ENCODE results near the gene TGFBR3. TPM values are rescaled to one million over a fixed set of nuclear protein-coding genes. Genes with fewer than 3 reads are reported as not detected.

The TGFBR3 gene
- total RNA-seq, 2 donors from 2014 or later = 60.8 to 62.4 TPM

DNA sequence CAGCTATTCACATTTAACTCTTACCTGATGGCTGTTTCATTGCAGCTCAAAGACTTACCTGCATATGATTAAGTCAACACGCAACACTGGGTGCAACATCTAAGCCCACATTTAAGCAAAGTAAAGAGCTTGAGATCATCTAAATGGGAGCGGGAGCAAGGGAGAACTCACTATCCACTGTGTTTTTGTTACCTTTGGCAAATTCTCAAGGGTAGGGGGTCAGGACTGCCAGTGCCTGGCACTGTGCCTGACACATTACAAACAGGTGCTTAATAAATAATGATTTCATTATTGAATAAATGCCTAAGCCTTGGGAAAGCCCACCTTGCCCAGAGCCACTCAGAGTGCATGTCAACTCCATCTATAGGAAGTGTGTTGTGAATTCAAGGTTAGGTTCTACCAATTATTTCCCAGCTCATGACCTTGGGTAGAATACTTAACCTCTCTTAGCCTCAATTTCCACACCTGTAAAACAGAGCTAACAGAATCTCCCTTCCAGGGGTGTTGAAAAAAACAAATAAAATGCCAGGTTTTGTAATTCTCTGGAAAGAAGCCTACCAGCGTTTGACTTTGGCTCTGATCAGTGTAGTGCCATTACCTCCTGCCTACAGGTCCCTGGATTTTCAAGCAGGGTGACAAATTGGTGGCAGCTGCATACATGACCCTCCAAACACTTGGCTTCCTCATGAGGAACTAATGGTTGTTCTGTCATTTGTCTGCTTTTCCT lies 109.7 kb downstream of the TGFBR3 start:
- no peak overlapping the region for H3K27ac ChIP-seq
- peaks cover 10 to 25% of the 10 kb centered on the region in 2 donors for H3K4me1 ChIP-seq (ENCODE audit: control insufficient read depth in 1 of 2, low read depth in 2 of 2)
- TF ChIP-seq CTCF (IDR thresholded peaks at IDR 0.05) = no peak
- no peak overlapping the region for H3K4me3 ChIP-seq
- no peaks in the 10 kb centered on the region for H3K9me3 ChIP-seq
- ATAC-seq (ENCODE audit: insufficient number of reproducible peaks, low FRiP score, low read depth) (no peak), DNase-seq (ENCODE audit: low spot score) (no peak)
- H3K36me3 ChIP-seq = no peaks in the 10 kb centered on the region
- no peaks in the 10 kb centered on the region for H3K27me3 ChIP-seq (replicated peaks; ENCODE audit: insufficient read depth)

DNA sequence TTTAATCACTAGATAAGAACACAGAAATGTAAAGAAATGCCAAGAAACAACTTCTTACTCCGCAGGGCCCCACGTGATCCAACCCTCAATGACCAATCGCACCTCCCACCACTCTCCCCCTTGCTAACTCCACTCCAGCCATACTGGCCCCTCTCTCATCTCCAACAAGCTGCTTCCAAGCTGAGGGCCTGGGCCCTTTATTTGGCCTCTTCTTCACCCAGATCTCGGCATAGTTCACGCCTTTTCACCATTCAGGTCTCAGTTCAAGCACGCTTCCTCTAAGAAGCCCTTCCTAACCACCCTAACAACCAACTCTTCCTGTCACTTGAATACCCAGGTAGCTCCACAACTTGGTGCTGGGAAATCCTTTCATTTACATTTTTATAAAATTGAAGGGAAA lies 110.7 kb downstream of the TGFBR3 start:
- Histone ChIP-seq H3K27me3 (replicated peaks; ENCODE audit: insufficient read depth) (no peaks in the 10 kb centered on the region), H3K27ac (no peak overlapping the region), H3K9me3 (no peaks in the 10 kb centered on the region), H3K4me3 (no peak overlapping the region), H3K36me3 (no peaks in the 10 kb centered on the region), H3K4me1 (ENCODE audit: control insufficient read depth in 1 of 2, low read depth in 2 of 2) (peaks cover 10 to 18% of the 10 kb centered on the region in 2 donors)
- no peak for TF ChIP-seq CTCF (IDR thresholded peaks at IDR 0.05)
- DNase-seq (ENCODE audit: low spot score) (no peak), ATAC-seq (ENCODE audit: insufficient number of reproducible peaks, low FRiP score, low read depth) (no peak)

GRCh38 chr1:91774520-91775203 lies 111.3 kb downstream of the TGFBR3 start:
- TF ChIP-seq CTCF (IDR thresholded peaks at IDR 0.05) = no peak
- H3K27ac ChIP-seq = no peak overlapping the region
- H3K27me3 ChIP-seq (replicated peaks; ENCODE audit: insufficient read depth) = no peaks in the 10 kb centered on the region
- peaks cover 10 to 18% of the 10 kb centered on the region in 2 donors for H3K4me1 ChIP-seq (ENCODE audit: control insufficient read depth in 1 of 2, low read depth in 2 of 2)
- no peaks in the 10 kb centered on the region for H3K36me3 ChIP-seq
- ATAC-seq (ENCODE audit: insufficient number of reproducible peaks, low FRiP score, low read depth) = no peak
- no peaks in the 10 kb centered on the region for H3K9me3 ChIP-seq
- H3K4me3 ChIP-seq = no peak overlapping the region
- no peak for DNase-seq (ENCODE audit: low spot score)

DNA sequence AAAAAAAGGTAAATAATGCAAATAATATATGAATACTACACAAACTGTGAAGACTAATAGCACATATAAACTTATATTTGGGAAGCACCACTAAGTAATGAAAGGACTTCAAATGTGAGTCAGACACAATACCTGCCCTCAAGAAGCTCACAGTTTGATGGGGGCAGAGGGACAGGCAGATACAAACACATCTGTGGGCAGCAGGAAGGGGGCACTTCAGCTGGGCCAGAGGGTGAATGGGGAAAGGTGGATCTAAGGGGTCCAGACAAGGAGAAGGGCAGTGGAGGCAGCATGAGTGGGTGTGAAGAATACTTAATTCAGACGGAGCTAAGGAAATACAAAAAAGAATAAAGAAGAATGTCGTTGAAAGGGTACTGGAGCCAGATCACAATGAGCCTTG lies 114.2 kb downstream of the TGFBR3 start:
- no peak for TF ChIP-seq CTCF (IDR thresholded peaks at IDR 0.05)
- H3K9me3 ChIP-seq = no peaks in the 10 kb centered on the region
- ATAC-seq (ENCODE audit: insufficient number of reproducible peaks, low FRiP score, low read depth) = no peak

DNA sequence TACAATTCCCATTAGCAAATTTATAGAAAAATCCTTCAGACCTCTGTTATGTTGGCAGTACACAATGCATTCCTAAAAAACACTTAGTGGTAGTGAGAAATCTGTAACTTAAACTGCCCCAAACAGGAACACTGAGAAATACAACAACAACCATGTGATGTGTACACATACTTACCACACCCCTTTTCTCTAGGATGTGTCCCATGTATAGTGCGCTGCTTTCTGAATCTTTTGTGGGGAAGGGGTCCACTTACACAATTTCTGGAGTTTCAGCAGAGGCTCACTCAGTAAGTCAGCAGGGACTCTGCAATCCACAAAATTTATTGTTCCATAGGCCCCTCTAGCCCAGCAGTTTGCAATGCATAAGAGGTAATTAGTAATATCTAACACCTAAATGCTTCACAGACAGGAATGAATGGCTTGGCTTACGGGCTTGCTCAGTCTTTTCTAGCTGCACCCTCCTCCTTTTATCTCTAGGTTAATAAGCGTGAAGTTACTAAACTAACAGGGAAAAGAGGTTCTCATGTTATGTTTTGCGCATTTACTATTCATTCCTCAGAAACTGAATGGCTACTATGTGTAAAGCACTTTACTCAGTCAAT lies 115.2 kb downstream of the TGFBR3 start:
- ATAC-seq (ENCODE audit: insufficient number of reproducible peaks, low FRiP score, low read depth) (no peak), DNase-seq (ENCODE audit: low spot score) (no peak)
- Histone ChIP-seq H3K36me3 (no peaks in the 10 kb centered on the region), H3K27me3 (replicated peaks; ENCODE audit: insufficient read depth) (no peaks in the 10 kb centered on the region), H3K4me1 (ENCODE audit: control insufficient read depth in 1 of 2, low read depth in 2 of 2) (peaks cover 8 to 14% of the 10 kb centered on the region in 2 donors), H3K9me3 (no peaks in the 10 kb centered on the region), H3K4me3 (no peak overlapping the region), H3K27ac (no peak overlapping the region)
- TF ChIP-seq CTCF (IDR thresholded peaks at IDR 0.05) = no peak

More for the DNA sequence above, 114.2 kb downstream of the TGFBR3 start:
- DNase-seq (ENCODE audit: low spot score) = no peak
- H3K36me3 ChIP-seq = no peaks in the 10 kb centered on the region
- no peak overlapping the region for H3K27ac ChIP-seq
- H3K4me3 ChIP-seq = no peak overlapping the region
- H3K27me3 ChIP-seq (replicated peaks; ENCODE audit: insufficient read depth) = no peaks in the 10 kb centered on the region
- peaks cover 10 to 18% of the 10 kb centered on the region in 2 donors for H3K4me1 ChIP-seq (ENCODE audit: control insufficient read depth in 1 of 2, low read depth in 2 of 2)
